ENCODE measurements around the gene AHCYL1. TPM values are rescaled to one million over a fixed set of nuclear protein-coding genes. Genes with fewer than 3 reads are reported as not detected.

Gene AHCYL1
- total and polyA plus RNA-seq, 2 donors (not counting 3 experiments of a cell fraction or from before 2014, with no cell fraction given): 49.2 to 74.2 TPM

DNA sequence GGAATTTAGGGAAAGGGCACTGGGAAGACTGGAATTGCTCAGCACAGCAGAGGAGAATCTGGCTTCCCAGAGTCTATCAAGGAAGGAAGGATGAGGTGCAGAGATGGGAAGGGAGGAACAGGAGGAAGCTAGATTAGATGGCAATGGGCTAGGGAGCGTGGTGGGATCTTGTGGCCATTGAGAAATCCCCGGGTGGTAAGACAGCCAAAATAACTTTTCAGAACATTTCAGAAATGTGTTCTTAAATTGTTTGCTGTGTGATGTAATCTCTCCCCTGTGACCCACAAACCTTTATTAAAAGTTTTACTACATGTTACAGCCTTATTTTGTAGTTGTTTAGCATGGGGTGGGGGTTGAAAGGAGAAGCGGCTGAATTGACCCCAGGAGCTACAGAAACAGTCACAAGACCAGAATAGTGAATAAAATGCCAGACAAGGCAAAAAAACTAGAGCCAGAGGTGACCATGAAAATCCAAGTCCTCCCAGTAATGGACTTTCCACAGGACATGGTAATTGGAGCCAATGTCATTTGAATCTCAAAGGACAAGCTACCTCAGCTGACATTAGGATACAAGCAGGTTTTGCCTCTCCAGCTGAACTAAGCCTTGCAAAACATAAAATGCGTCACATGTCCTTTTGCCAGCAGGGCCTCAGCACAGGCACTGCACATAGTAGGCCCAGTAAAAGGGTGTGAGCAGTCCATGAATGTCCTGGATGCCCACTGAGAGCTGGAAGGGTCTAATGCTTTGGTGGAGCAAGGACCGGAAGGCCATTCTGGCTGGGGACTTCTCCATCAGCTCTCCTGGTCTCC, 980 bp upstream of the AHCYL1 start:
- DNase-seq (ENCODE audit: low read depth, low spot score): no peak
- dilution Hi-C loops (cut with MboI; ENCODE audit: extremely low pct_ligation_motif_present, low sequenced_read_pairs): no loop called here

More for the DNA sequence above, 980 bp upstream of the AHCYL1 start:
- Histone ChIP-seq H3K4me2 (ENCODE audit: insufficient read depth, low read length) (no peak overlapping the region), H3K27me3 (ENCODE audit: control insufficient read depth in 2 of 2, insufficient read depth in 2 of 2, low read length in 2 of 2) (no peaks in the 10 kb centered on the region), H3K4me3 (replicated peaks in 1 of 3; ENCODE audit: insufficient read depth in 1 of 3, low read depth in 1 of 3, low read length in 3 of 3) (no peak overlapping the region), H4K20me1 (replicated peaks; ENCODE audit: control insufficient read depth, extremely low read depth, insufficient read depth, low read length) (no peaks in the 10 kb centered on the region), H3K36me3 (ENCODE audit: control insufficient read depth in 2 of 2, extremely low read depth in 1 of 2, insufficient read depth in 2 of 2, low read length in 2 of 2) (no peaks in the 10 kb centered on the region), H3K27ac (ENCODE audit: insufficient read depth, low read depth, low read length) (no peak overlapping the region), H3K4me1 (ENCODE audit: control insufficient read depth, extremely low read depth, insufficient read depth, low read length) (peaks cover 42% of the 10 kb centered on the region), H3K9me1 (replicated peaks; ENCODE audit: control insufficient read depth, extremely low read depth, insufficient read depth, low read length) (no peaks in the 10 kb centered on the region), H2AFZ (ENCODE audit: low read depth, low read length) (peak overlapping the region; percentile 4), H3K79me2 (ENCODE audit: control insufficient read depth, insufficient read depth, low read length) (peaks cover 33% of the 10 kb centered on the region), H3K9ac (replicated peaks; ENCODE audit: extremely low read depth, insufficient read depth, low read length) (no peak overlapping the region), H3K9me3 (replicated peaks; ENCODE audit: control insufficient read depth, insufficient read depth, low read length) (no peaks in the 10 kb centered on the region)
- POLR2A ChIA-PET: interaction anchor here (1.4 to 2.8 kb wide), 3 partner anchors 61 to 207 kb away, joined by 3 to 16 read pairs (median 4); no protein-coding TSS in a partner anchor
- TF ChIP-seq MYC (IDR thresholded peaks at IDR 0.05; ENCODE audit: low read depth, low read length): no peak
- no peak for TF ChIP-seq FOS (IDR thresholded peaks at IDR 0.05; ENCODE audit: borderline replicate concordance, insufficient read depth, low read length)
- TF ChIP-seq POLR2AphosphoS5 (IDR thresholded peaks at IDR 0.05; ENCODE audit: insufficient read depth, low read depth, low read length): no peak
- no peak for TF ChIP-seq CTCF (IDR thresholded peaks at IDR 0.05; ENCODE audit: extremely low read depth in 1 of 2, insufficient read depth in 1 of 2, low read depth in 1 of 2, low read length in 2 of 2)
- CTCF ChIA-PET: interaction anchor here (0.5 to 12.5 kb wide), 58 partner anchors 8 to 493 kb away, joined by 3 to 807 read pairs (median 9); partner anchors contain the start of genes CSF1, GNAI3, GSTM1 and STRIP1
- intact Hi-C loops (cut with micrococcal nuclease): loop anchor here (1.0 to 2.0 kb wide), 7 partner anchors 21 to 437 kb away; partner anchors contain the start of gene CSF1
- no peak for FAIRE-seq
- BruUV-seq (replicated peaks): no TSS peak
